HUES6 (cell line): ENCODE results near the gene ALDH7A1.
"Not testable (repeated sequence)": the region's sequence is repeated elsewhere in the genome, so short reads cannot be mapped to it uniquely, and the experiment has no call there.

Experiments used
- H3K27ac ChIP-seq: 2 replicates; pipeline ENCODE4 v1.7.0; 2013; ENCODE audit warnings: low read depth, mild to moderate bottlenecking, low read length, inconsistent platforms
- H3K27me3 ChIP-seq: 2 replicates; pipeline ENCODE4 v1.6.1; 2013; ENCODE audit warnings: low read length; ENCODE audit not compliant: control insufficient read depth, insufficient read depth
- H3K36me3 ChIP-seq: 2 replicates; pipeline ENCODE4 v1.6.1; 2013; ENCODE audit warnings: low read length; ENCODE audit not compliant: control insufficient read depth, insufficient read depth
- H3K4me1 ChIP-seq: 2 replicates; pipeline ENCODE4 v1.6.1; 2013; ENCODE audit warnings: low read length; ENCODE audit not compliant: control insufficient read depth, insufficient read depth
- H3K4me3 ChIP-seq: 2 replicates; pipeline ENCODE4 v1.5.1; 2013; ENCODE audit warnings: low read depth, low read length
- H3K9ac ChIP-seq: one replicate; pipeline ENCODE4 v1.6.1; 2013; ENCODE audit warnings: mild to moderate bottlenecking, low read length
- H3K9me3 ChIP-seq: 2 replicates; pipeline ENCODE4 v1.6.1; 2013; ENCODE audit warnings: low read depth, low read length; ENCODE audit not compliant: control insufficient read depth, insufficient read depth

The ALDH7A1 gene

GRCh38 chr5:126562823-126563222 lies 32.2 kb downstream of the ALDH7A1 start:
- H3K4me3 ChIP-seq, result no peak overlapping the region
- H3K27ac ChIP-seq, result no peak overlapping the region
- no peaks in the 10 kb centered on the region for H3K9me3 ChIP-seq
- H3K4me1 ChIP-seq, result no peaks in the 10 kb centered on the region
- no peaks in the 10 kb centered on the region for H3K27me3 ChIP-seq
- H3K9ac ChIP-seq, result no peak overlapping the region
- H3K36me3 ChIP-seq, result peaks cover 72% of the 10 kb centered on the region

- H3K4me1 ChIP-seq, result no peaks in the 10 kb centered on the region
- no peaks in the 10 kb centered on the region for H3K9me3 ChIP-seq
- H3K9ac ChIP-seq, result no peak overlapping the region
- no peak overlapping the region for H3K4me3 ChIP-seq
- H3K36me3 ChIP-seq, result peaks cover 79% of the 10 kb centered on the region
- no peaks in the 10 kb centered on the region for H3K27me3 ChIP-seq
- H3K27ac ChIP-seq, result no peak overlapping the region
These were observed 33.1 kb downstream of the ALDH7A1 start for GRCh38 chr5:126561908-126562307.

DNA sequence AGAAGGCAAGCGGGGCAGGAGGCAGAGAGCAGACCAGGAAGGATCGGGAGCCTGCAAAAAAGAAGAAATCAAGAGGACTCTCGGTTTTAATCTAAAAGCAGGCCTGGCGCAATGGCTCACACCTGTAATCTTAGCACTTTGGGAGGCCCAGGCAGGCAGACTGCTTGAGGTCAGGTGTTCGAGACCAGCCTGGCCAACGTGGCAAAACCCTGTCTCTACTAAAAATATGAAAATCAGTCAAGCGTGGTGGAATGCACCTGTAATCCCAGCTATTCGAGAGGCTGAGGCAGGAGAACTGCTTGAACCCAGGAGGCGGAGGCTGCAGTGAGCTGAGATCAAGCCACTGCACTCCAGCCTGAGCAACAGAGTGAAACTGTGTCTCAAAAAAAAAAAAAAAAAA lies 39.9 kb downstream of the ALDH7A1 start:
- H3K9me3 ChIP-seq, H3K9ac ChIP-seq, H3K27ac ChIP-seq, H3K27me3 ChIP-seq, H3K4me3 ChIP-seq, H3K4me1 ChIP-seq: not testable (repeated sequence)
- H3K36me3 ChIP-seq, result peaks cover 89% of the 10 kb centered on the region

DNA sequence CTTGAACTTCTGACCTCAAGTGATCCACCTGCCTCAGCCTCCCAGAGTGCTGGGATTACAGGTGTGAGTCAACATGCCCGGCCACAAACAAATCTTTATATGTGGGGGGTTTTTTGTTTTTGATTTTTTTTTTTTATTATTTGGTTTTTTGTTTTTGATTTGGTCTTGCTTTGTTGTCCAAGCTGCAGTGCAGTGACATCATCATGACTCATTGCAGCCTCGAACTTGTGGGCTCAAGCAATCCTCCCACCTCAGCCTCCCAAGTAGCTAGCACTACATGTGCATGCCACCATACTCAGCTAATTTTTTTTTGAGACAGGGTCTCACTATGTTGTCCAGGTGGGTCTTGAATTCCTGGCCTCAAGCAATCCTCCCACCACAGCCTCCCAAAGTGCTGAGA lies 42.4 kb downstream of the ALDH7A1 start:
- Histone ChIP-seq H3K27ac (no peak overlapping the region), H3K9ac (no peak overlapping the region), H3K4me1 (no peaks in the 10 kb centered on the region), H3K4me3 (no peak overlapping the region), H3K27me3 (no peaks in the 10 kb centered on the region), H3K36me3 (peaks cover 91% of the 10 kb centered on the region), H3K9me3 (no peaks in the 10 kb centered on the region)

DNA sequence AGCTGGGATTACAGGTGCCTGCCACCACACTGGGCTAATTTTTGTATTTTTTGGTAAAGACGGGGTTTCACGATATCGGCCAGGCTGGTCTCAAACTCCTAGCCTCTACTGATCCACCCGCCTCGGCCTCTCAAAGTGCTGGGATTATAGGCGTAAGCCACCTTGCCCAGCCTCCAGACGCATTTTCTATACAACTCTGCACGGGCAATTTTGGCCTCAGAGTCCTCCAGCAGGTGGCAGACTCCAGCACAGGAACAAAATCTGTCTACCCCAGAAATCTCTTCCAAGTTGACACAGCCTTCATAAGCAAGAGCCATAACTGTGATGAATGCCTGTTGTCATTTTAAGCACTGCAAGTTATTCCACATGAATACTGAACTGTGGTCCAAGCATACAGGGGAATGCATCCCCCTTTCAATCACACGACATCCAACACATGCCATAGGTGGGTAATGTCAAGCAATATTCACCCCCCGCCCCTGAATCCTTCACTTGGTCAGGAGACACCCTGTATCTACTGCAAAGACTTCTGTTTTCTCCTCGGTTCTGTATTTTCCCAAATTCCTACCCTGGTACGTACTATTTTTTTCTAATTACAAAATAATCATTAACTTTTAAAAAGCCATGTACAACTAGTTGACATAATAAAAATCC lies 50.8 kb downstream of the ALDH7A1 start:
- Histone ChIP-seq H3K9ac (no peak overlapping the region), H3K4me3 (no peak overlapping the region), H3K9me3 (no peaks in the 10 kb centered on the region), H3K4me1 (no peaks in the 10 kb centered on the region), H3K27me3 (no peaks in the 10 kb centered on the region), H3K36me3 (peaks cover 48% of the 10 kb centered on the region), H3K27ac (no peak overlapping the region)

GRCh38 chr5:126543660-126544059 lies 51.4 kb downstream of the ALDH7A1 start:
- Histone ChIP-seq H3K27ac (no peak overlapping the region), H3K4me3 (no peak overlapping the region), H3K4me1 (peaks cover 2% of the 10 kb centered on the region; the same call in 1 of the 2 replicates), H3K9me3 (no peaks in the 10 kb centered on the region), H3K27me3 (no peaks in the 10 kb centered on the region), H3K9ac (no peak overlapping the region), H3K36me3 (peaks cover 43% of the 10 kb centered on the region)

GRCh38 chr5:126543009-126543408 lies 52.0 kb downstream of the ALDH7A1 start:
- no peak overlapping the region for H3K9ac ChIP-seq
- no peak overlapping the region for H3K27ac ChIP-seq
- H3K9me3 ChIP-seq, result no peaks in the 10 kb centered on the region
- H3K4me3 ChIP-seq, result no peak overlapping the region
- no peaks in the 10 kb centered on the region for H3K27me3 ChIP-seq
- H3K36me3 ChIP-seq, result peaks cover 37% of the 10 kb centered on the region
- H3K4me1 ChIP-seq, result peaks cover 2% of the 10 kb centered on the region; the same call in 1 of the 2 replicates

- H3K27me3 ChIP-seq, result no peaks in the 10 kb centered on the region
- no peak overlapping the region for H3K9ac ChIP-seq
- no peak overlapping the region for H3K27ac ChIP-seq
- no peaks in the 10 kb centered on the region for H3K9me3 ChIP-seq
- no peak overlapping the region for H3K4me3 ChIP-seq
- peaks cover 31% of the 10 kb centered on the region for H3K36me3 ChIP-seq
- H3K4me1 ChIP-seq, result peaks cover 2% of the 10 kb centered on the region; the same call in 1 of the 2 replicates
These were observed 52.6 kb downstream of the ALDH7A1 start for GRCh38 chr5:126542441-126542840.

- Histone ChIP-seq H3K9me3 (no peaks in the 10 kb centered on the region), H3K4me3 (no peak overlapping the region), H3K27ac (no peak overlapping the region), H3K4me1 (peaks cover 2% of the 10 kb centered on the region; the same call in 1 of the 2 replicates), H3K9ac (no peak overlapping the region), H3K36me3 (peaks cover 15% of the 10 kb centered on the region), H3K27me3 (no peaks in the 10 kb centered on the region)
These were observed 54.4 kb downstream of the ALDH7A1 start for GRCh38 chr5:126540631-126541030.

- 0 out of 2 replicates have a peak, but pooled peaks cover 4% of the 10 kb centered on the region for H3K36me3 ChIP-seq
- H3K4me3 ChIP-seq, result no peak overlapping the region
- H3K4me1 ChIP-seq, result peaks cover 2% of the 10 kb centered on the region; the same call in 1 of the 2 replicates
- no peak overlapping the region for H3K27ac ChIP-seq
- H3K9ac ChIP-seq, result no peak overlapping the region
- H3K27me3 ChIP-seq, result no peaks in the 10 kb centered on the region
- H3K9me3 ChIP-seq, result 0 out of 2 replicates have a peak, but pooled peaks cover 3% of the 10 kb centered on the region
These were observed 56.4 kb downstream of the ALDH7A1 start for GRCh38 chr5:126538579-126538978.

DNA sequence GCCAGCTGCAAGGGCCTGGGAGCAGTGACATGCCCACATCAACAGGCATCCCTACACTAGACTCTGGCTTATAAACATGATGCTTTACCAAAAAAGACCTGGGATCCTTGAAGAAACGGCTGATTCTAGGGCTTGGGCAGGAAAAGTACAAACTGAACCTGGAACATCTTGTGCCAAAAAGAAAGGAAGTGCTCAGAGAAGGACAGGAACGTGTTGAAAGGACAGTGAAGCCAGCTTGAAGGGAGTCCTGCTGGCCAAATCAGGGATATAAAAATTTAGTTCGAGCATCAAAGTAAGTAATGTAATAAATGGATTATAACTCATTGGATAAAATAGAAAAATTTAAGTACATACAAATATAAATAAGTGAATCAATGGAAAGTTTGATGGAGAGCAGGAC lies 58.1 kb downstream of the ALDH7A1 start:
- Histone ChIP-seq H3K9me3 (0 out of 2 replicates have a peak, but pooled peaks cover 3% of the 10 kb centered on the region), H3K27ac (no peak overlapping the region), H3K4me3 (no peak overlapping the region), H3K36me3 (no peaks in the 10 kb centered on the region), H3K4me1 (peaks cover 2% of the 10 kb centered on the region; the same call in 1 of the 2 replicates), H3K9ac (no peak overlapping the region), H3K27me3 (no peaks in the 10 kb centered on the region)
